ENCODE measurements around the gene WBP4.
"Not testable (repeated sequence)": the region's sequence is repeated elsewhere in the genome, so short reads cannot be mapped to it uniquely, and the experiment has no call there.

WBP4 gene

GRCh38 chr13:41085961-41086585 lies 24.8 kb downstream of the WBP4 start:
- DNase-seq: no peak

GRCh38 chr13:41095681-41096080 lies 34.4 kb downstream of the WBP4 start:
- not testable (repeated sequence) for DNase-seq

GRCh38 chr13:41098761-41099160 lies 37.5 kb downstream of the WBP4 start:
- no peak for DNase-seq

GRCh38 chr13:41099986-41100385 lies 38.7 kb downstream of the WBP4 start:
- no peak for DNase-seq

GRCh38 chr13:41107104-41107571 lies 45.8 kb downstream of the WBP4 start:
- DNase-seq: no peak

- no peak for DNase-seq
These were observed 46.3 kb downstream of the WBP4 start for GRCh38 chr13:41107584-41108014.

GRCh38 chr13:41111454-41111853 lies 50.1 kb downstream of the WBP4 start:
- no peak for DNase-seq

- no peak for DNase-seq
These were observed 56.6 kb downstream of the WBP4 start for GRCh38 chr13:41117869-41118268.

GRCh38 chr13:41122838-41123237 lies 61.5 kb downstream of the WBP4 start:
- DNase-seq: no peak

GRCh38 chr13:41127701-41128100 lies 66.4 kb downstream of the WBP4 start:
- DNase-seq: no peak

GRCh38 chr13:41130356-41130755 lies 69.0 kb downstream of the WBP4 start:
- no peak for DNase-seq

GRCh38 chr13:41131189-41131588 lies 69.9 kb downstream of the WBP4 start:
- not testable (repeated sequence) for DNase-seq

- DNase-seq: peak; percentile 38
These were observed 70.6 kb downstream of the WBP4 start for GRCh38 chr13:41131660-41132511.

- DNase-seq: peak; percentile 96
These were observed 71.3 kb downstream of the WBP4 start, which contains the start of gene KBTBD6 for GRCh38 chr13:41132512-41133152. Gene KBTBD6 (minus strand): TSS chr13:41132802. CDS start chr13:41132511, 291 bp downstream.
